OCI-LY3 (cell line): Measurements from ENCODE around the gene CELSR2.

Source experiments
- EZH2phosphoT487 ChIP-seq: fragments of 200-600 bp; shearing (Covaris generic); IDR thresholded peaks from 2 replicates; pipeline ENCODE4 v1.6.1; 2018; ENCODE audit warnings: antibody characterized with exemption, mixed run types, low read depth
- TF ChIP-seq, protein P1 (sequence below): fragments of 200-600, 300-600 bp; sonication (generic); IDR thresholded peaks from 2 replicates; pipeline ENCODE4 v1.5.1; 2014; ENCODE audit warnings: antibody characterized with exemption, low read length, low read depth

DNA sequence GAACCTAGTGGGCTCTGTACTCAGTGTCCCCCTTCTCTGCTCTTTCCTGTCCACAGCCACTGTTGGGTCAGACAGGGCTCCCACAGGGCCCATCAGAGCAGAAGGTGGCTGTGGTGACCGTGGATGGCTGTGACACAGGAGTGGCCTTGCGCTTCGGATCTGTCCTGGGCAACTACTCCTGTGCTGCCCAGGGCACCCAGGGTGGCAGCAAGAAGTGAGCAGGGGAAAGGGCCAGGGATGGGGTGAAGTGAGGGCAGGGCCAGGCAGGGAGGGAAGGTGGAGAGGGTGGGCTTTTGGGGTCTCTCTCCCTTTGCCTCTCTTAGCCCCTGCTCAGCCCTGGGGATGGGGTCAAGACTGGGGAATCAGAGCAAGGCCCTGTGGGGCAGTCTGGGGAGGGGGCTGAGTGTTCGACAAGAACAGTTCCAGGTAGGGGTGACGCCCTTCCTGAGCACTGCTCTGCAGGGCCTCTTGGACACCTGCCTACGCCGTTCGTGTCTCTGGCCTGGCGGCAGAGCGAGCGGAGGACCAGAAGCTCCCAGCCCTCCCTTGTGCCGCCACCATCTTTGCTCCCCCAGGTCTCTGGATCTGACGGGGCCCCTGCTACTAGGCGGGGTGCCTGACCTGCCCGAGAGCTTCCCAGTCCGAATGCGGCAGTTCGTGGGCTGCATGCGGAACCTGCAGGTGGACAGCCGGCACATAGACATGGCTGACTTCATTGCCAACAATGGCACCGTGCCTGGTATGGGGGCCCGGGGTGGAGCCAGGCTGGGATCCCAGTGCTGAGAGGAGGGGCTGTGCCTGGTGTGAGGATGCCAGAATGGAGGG lies 13.1 kb downstream of the CELSR2 start:
- TF ChIP-seq, protein P1, sequence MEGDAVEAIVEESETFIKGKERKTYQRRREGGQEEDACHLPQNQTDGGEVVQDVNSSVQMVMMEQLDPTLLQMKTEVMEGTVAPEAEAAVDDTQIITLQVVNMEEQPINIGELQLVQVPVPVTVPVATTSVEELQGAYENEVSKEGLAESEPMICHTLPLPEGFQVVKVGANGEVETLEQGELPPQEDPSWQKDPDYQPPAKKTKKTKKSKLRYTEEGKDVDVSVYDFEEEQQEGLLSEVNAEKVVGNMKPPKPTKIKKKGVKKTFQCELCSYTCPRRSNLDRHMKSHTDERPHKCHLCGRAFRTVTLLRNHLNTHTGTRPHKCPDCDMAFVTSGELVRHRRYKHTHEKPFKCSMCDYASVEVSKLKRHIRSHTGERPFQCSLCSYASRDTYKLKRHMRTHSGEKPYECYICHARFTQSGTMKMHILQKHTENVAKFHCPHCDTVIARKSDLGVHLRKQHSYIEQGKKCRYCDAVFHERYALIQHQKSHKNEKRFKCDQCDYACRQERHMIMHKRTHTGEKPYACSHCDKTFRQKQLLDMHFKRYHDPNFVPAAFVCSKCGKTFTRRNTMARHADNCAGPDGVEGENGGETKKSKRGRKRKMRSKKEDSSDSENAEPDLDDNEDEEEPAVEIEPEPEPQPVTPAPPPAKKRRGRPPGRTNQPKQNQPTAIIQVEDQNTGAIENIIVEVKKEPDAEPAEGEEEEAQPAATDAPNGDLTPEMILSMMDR = no peak
- no peak for TF ChIP-seq EZH2phosphoT487
